CD4-positive, CD25-positive, alpha-beta regulatory T cell (primary cell): Measurements from ENCODE around the gene MKNK1. TPM values are rescaled to one million over a fixed set of nuclear protein-coding genes. Genes with fewer than 3 reads are reported as not detected.
A peak's percentile ranks its signal among the peaks of the same experiment; 100 is the strongest.

ENCODE experiments used
- ATAC-seq, 2 donors: fragments of 150-1000 bp; cut with Tn5 transposase; one replicate each; pipeline ENCODE4 v1.10.0; 2021; ENCODE audit warnings: low read depth in 2 of 2, moderate number of reproducible peaks in 2 of 2, moderate library complexity in 1 of 2
- DNase-seq, 3 donors: peaks; one replicate each; pipeline versions ENCODE4 v3.0.0 to v3.0.0-alpha.2; 2012 to 2022; ENCODE audit warnings: mixed read lengths in 1 of 3
- H3K27ac ChIP-seq: one replicate; pipeline ENCODE4 v1.7.0; 2013; ENCODE audit warnings: mild to moderate bottlenecking, low read length; ENCODE audit not compliant: insufficient read depth, poor library complexity, severe bottlenecking
- H3K27me3 ChIP-seq: one replicate; pipeline ENCODE4 v1.7.0; 2013; ENCODE audit warnings: low read length; ENCODE audit not compliant: control insufficient read depth, insufficient read depth
- H3K36me3 ChIP-seq: one replicate; pipeline ENCODE4 v1.7.0; 2013; ENCODE audit warnings: mild to moderate bottlenecking, low read length, moderate library complexity; ENCODE audit not compliant: control insufficient read depth, insufficient read depth
- H3K4me1 ChIP-seq: 2 replicates; pipeline ENCODE4 v1.7.0; 2013; ENCODE audit warnings: mild to moderate bottlenecking, low read length; ENCODE audit not compliant: insufficient read depth, control insufficient read depth, poor library complexity, severe bottlenecking
- H3K4me3 ChIP-seq: one replicate; pipeline ENCODE4 v1.7.0; 2013; ENCODE audit warnings: low read depth, mild to moderate bottlenecking, low read length, moderate library complexity
- H3K9me3 ChIP-seq, 2 experiments: 1 replicate in 1 of 2; 2 replicates in 1 of 2; pipeline ENCODE4 v1.7.0; 2013; ENCODE audit warnings: low read length in 2 of 2, mild to moderate bottlenecking in 1 of 2, moderate library complexity in 1 of 2; ENCODE audit not compliant: control insufficient read depth in 2 of 2
- H3K27ac Mint-ChIP-seq, 3 donors: one replicate each; pipeline ENCODE4 v1.8.0; 2020 to 2022; ENCODE audit warnings: mild to moderate bottlenecking in 3 of 3, mixed read lengths in 3 of 3, moderate library complexity in 2 of 3
- H3K27me3 Mint-ChIP-seq: one replicate; pipeline ENCODE4 v1.8.0; 2022; ENCODE audit warnings: mild to moderate bottlenecking, mixed read lengths
- H3K36me3 Mint-ChIP-seq: one replicate; pipeline ENCODE4 v1.8.0; 2020; ENCODE audit warnings: mixed read lengths
- H3K4me1 Mint-ChIP-seq, 4 donors: one replicate each; pipeline ENCODE4 v1.8.0; 2020 to 2022; ENCODE audit warnings: mixed read lengths in 4 of 4, mild to moderate bottlenecking in 1 of 4
- H3K4me3 Mint-ChIP-seq, 4 donors: one replicate each; pipeline ENCODE4 v1.8.0; 2020 to 2022; ENCODE audit warnings: mild to moderate bottlenecking in 4 of 4, mixed read lengths in 4 of 4, moderate library complexity in 3 of 4
- H3K9me3 Mint-ChIP-seq, 7 donors: one replicate each; pipeline ENCODE4 v1.8.0; 2020 to 2022; ENCODE audit warnings: mixed read lengths in 7 of 7, mild to moderate bottlenecking in 3 of 7, moderate library complexity in 2 of 7
- polyA plus RNA-seq, 4 donors: library from polyadenylated mRNA; unstranded; fragments of 300-500 nt; fragmentation: Illumina TruSeq; gene quantifications; one replicate each; pipeline ENCODE4 v1.2.3, GENCODE V29; 2021
- total RNA-seq: library from RNA; stranded (reverse); gene quantifications from one replicate; pipeline ENCODE4 v1.2.3, GENCODE V29; 2022

The MKNK1 gene
- total and polyA plus RNA-seq, 5 donors from 2014 or later: 15.8 to 45.0 (median 16.8) TPM

DNA sequence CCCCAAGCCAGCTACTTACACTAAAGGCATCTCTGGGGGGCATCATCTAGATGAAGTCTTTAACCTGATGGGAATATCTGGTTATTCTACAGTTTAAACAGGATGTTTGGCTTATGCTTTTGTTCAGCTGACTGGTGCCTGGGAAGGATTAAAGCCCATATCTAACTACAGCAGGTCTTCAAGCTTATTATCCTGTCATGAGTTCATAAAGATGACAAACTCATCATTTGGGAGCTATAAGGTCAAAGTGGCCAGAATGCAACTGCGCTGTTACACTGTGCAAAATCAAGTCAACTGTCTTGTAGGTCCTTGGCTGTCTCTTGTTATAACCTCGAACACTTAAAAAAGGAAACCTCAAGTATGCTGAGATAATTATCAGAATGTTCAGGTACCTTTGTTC lies 31.1 kb upstream of the MKNK1 start:
- ATAC-seq: no peak
- Histone ChIP-seq H3K9me3 (no peaks in the 10 kb centered on the region), H3K4me1 (no peaks in the 10 kb centered on the region), H3K27me3 (no peaks in the 10 kb centered on the region), H3K4me3 (no peak overlapping the region), H3K27ac (no peak overlapping the region), H3K36me3 (peaks cover 60% of the 10 kb centered on the region)
- Mint-ChIP-seq H3K4me1 (peaks cover 0 to 5% (median 2%) of the 10 kb centered on the region in 4 donors), H3K27ac (no peak overlapping the region), H3K9me3 (no peaks in the 10 kb centered on the region), H3K36me3 (peaks cover 55% of the 10 kb centered on the region), H3K27me3 (no peaks in the 10 kb centered on the region), H3K4me3 (no peak overlapping the region)
- no peak for DNase-seq

- Mint-ChIP-seq H3K9me3 (no peaks in the 10 kb centered on the region), H3K36me3 (peaks cover 59% of the 10 kb centered on the region), H3K27ac (no peak overlapping the region), H3K4me3 (no peak overlapping the region), H3K27me3 (no peaks in the 10 kb centered on the region), H3K4me1 (peaks cover 0 to 4% (median 0%) of the 10 kb centered on the region in 4 donors)
- no peaks in the 10 kb centered on the region for H3K9me3 ChIP-seq
- H3K27ac ChIP-seq: no peak overlapping the region
- ATAC-seq: no peak
- DNase-seq: no peak
- no peaks in the 10 kb centered on the region for H3K27me3 ChIP-seq
- peaks cover 40% of the 10 kb centered on the region for H3K36me3 ChIP-seq
- no peaks in the 10 kb centered on the region for H3K4me1 ChIP-seq
- no peak overlapping the region for H3K4me3 ChIP-seq
Observed at GRCh38 chr1:46630719-46631118, 26.7 kb upstream of the MKNK1 start.

GRCh38 chr1:46623743-46624644 lies 19.9 kb upstream of the MKNK1 start:
- no peaks in the 10 kb centered on the region for H3K4me1 ChIP-seq
- no peak overlapping the region for H3K4me3 Mint-ChIP-seq
- H3K27me3 ChIP-seq: no peaks in the 10 kb centered on the region
- H3K27ac ChIP-seq: no peak overlapping the region
- H3K27me3 Mint-ChIP-seq: no peaks in the 10 kb centered on the region
- no peak overlapping the region for H3K27ac Mint-ChIP-seq
- H3K4me1 Mint-ChIP-seq: peaks cover 0 to 6% (median under 1%) of the 10 kb centered on the region in 4 donors
- H3K9me3 Mint-ChIP-seq: no peaks in the 10 kb centered on the region
- no peak overlapping the region for H3K4me3 ChIP-seq
- no peak for DNase-seq
- H3K36me3 ChIP-seq: no peaks in the 10 kb centered on the region
- no peak for ATAC-seq
- no peaks in the 10 kb centered on the region for H3K9me3 ChIP-seq
- peaks cover 15% of the 10 kb centered on the region for H3K36me3 Mint-ChIP-seq

DNA sequence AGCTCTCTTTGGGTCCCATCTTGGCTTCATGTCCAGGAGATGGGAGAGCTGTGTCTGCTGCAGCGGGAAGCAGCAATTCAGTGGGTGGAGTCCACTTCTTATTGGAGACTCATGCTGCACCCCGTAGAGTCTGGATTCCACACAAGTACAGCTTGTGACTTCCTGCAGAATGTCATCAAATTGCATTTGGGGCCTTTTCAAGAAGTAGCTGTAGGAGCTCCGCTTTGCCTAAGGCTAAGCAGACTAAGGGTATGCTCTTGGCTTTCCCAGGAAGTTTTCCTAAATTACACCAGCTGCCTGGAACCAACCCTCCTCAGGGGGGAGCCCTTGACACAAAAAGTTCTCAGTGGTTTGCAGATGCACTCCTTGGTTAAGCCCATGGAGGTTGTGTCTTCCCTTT lies 18.3 kb upstream of the MKNK1 start:
- Mint-ChIP-seq H3K27me3 (no peaks in the 10 kb centered on the region), H3K36me3 (peaks cover 10% of the 10 kb centered on the region), H3K4me3 (no peak overlapping the region), H3K9me3 (no peaks in the 10 kb centered on the region), H3K27ac (no peak overlapping the region), H3K4me1 (peaks cover 0 to 10% (median 6%) of the 10 kb centered on the region in 4 donors)
- H3K36me3 ChIP-seq: no peaks in the 10 kb centered on the region
- H3K4me1 ChIP-seq: peaks cover 3% of the 10 kb centered on the region
- DNase-seq (peak in 1 of 3 donors; percentile 18), ATAC-seq (no peak)
- H3K4me3 ChIP-seq: no peak overlapping the region
- H3K27me3 ChIP-seq: no peaks in the 10 kb centered on the region
- H3K9me3 ChIP-seq: no peaks in the 10 kb centered on the region
- H3K27ac ChIP-seq: no peak overlapping the region

DNA sequence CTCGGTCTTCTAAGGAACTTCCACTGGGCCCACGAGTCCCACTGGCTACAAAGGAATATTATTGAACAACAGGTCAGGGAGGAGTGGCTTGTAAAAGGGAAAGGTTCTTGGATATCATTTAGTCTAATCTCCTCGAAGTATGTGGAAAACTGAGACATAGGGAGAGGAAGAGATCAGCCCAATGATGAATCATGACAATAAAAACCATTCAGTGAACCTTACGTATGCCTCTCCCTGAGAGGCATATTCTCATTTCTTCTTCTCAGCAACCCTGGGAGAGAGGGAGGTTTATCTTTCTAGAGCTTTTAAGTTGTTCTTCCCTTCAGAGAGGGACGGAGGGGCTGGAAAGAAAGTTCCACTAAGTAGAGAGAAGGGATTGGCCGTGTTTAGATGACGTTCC lies 17.9 kb upstream of the MKNK1 start:
- Histone ChIP-seq H3K4me1 (peaks cover 7% of the 10 kb centered on the region), H3K27ac (no peak overlapping the region), H3K4me3 (no peak overlapping the region), H3K36me3 (no peaks in the 10 kb centered on the region), H3K27me3 (no peaks in the 10 kb centered on the region), H3K9me3 (no peaks in the 10 kb centered on the region)
- DNase-seq: no peak
- Mint-ChIP-seq H3K9me3 (no peaks in the 10 kb centered on the region), H3K27me3 (no peaks in the 10 kb centered on the region), H3K27ac (no peak overlapping the region), H3K36me3 (peaks cover 8% of the 10 kb centered on the region), H3K4me3 (no peak overlapping the region), H3K4me1 (peaks cover 0 to 14% (median 8%) of the 10 kb centered on the region in 4 donors)
- no peak for ATAC-seq

DNA sequence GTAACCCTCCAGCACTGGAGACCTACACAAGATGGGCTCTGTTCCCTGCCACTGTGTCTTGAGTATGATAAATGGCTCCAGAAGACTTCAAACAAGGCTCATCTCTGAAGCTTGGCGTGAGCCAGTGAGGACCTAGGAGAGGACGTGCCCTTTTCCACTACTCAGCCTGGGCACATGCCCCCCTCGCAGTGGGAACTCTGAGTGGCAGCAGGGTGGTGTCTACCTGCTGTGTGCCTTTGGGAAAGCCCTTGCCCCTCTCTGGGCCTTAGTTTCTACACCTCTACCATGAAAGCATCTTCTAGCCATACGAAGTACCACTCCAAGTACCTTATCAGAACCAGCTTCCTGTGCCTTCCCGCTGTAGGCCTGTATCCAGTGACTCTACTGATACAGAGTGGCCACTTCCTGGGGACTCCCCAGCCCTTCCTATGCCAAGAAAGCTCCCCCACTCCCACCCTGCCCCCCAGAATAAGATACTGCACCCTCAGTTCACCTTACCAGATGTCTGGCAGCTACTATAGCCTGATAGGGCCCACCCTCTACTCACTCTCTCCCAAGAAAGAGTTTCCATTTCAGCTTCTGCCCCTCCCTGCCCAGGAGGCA lies 15.7 kb upstream of the MKNK1 start:
- no peaks in the 10 kb centered on the region for H3K9me3 ChIP-seq
- ATAC-seq (no peak), DNase-seq (no peak)
- no peaks in the 10 kb centered on the region for H3K9me3 Mint-ChIP-seq
- no peaks in the 10 kb centered on the region for H3K36me3 Mint-ChIP-seq
- no peaks in the 10 kb centered on the region for H3K36me3 ChIP-seq
- peak overlapping the region in 1 of 3 donors; percentile 36 for H3K27ac Mint-ChIP-seq
- H3K27me3 Mint-ChIP-seq: no peaks in the 10 kb centered on the region
- H3K27ac ChIP-seq: no peak overlapping the region
- H3K4me3 Mint-ChIP-seq: peak overlapping the region in 1 of 4 donors; percentile 43
- peaks cover 23% of the 10 kb centered on the region for H3K4me1 ChIP-seq
- H3K27me3 ChIP-seq: no peaks in the 10 kb centered on the region
- no peak overlapping the region for H3K4me3 ChIP-seq
- peaks cover 0 to 29% (median 16%) of the 10 kb centered on the region in 4 donors for H3K4me1 Mint-ChIP-seq

DNA sequence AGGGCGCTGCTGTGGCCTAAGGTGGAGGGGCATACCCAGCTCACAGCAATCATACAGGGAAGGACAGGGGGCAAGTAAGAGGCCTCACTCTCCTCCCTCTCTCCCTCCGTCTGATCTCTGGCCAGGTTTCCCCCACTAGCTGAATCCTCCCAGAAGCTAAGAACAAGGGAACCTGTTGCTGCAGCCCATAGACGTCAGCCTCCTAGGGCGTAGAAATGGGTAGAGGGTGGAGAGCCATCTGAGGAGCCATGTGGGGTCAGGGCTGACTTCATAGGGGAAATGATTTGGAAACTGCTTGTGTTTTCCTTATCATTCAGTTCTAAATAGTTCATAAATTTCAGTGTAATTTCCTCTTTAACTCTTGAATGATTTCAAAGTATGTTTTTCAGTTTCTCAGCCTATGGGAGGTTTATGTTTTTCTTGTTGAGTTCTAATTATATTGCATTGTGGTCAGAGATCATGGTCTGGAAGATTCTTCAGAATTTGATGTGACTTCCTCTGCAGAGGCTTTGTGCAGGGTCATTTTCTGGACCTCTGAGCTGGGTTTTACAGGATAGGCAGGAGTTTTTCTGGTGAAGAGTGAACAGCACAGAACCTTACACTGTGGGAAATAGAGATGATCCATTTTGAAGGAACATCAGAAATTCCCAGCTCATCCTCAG lies 14.8 kb upstream of the MKNK1 start:
- Histone ChIP-seq H3K27ac (no peak overlapping the region), H3K4me1 (peaks cover 32% of the 10 kb centered on the region), H3K9me3 (no peaks in the 10 kb centered on the region), H3K27me3 (no peaks in the 10 kb centered on the region), H3K4me3 (no peak overlapping the region), H3K36me3 (no peaks in the 10 kb centered on the region)
- Mint-ChIP-seq H3K9me3 (no peaks in the 10 kb centered on the region), H3K27ac (peak overlapping the region in 1 of 3 donors; percentile 36), H3K36me3 (no peaks in the 10 kb centered on the region), H3K4me1 (peaks cover 0 to 37% (median 21%) of the 10 kb centered on the region in 4 donors), H3K4me3 (peak overlapping the region in 2 of 4 donors; percentile 43 to 44), H3K27me3 (no peaks in the 10 kb centered on the region)
- DNase-seq (no peak), ATAC-seq (no peak)
